ENCODE results near the gene EHMT2.

DNA sequence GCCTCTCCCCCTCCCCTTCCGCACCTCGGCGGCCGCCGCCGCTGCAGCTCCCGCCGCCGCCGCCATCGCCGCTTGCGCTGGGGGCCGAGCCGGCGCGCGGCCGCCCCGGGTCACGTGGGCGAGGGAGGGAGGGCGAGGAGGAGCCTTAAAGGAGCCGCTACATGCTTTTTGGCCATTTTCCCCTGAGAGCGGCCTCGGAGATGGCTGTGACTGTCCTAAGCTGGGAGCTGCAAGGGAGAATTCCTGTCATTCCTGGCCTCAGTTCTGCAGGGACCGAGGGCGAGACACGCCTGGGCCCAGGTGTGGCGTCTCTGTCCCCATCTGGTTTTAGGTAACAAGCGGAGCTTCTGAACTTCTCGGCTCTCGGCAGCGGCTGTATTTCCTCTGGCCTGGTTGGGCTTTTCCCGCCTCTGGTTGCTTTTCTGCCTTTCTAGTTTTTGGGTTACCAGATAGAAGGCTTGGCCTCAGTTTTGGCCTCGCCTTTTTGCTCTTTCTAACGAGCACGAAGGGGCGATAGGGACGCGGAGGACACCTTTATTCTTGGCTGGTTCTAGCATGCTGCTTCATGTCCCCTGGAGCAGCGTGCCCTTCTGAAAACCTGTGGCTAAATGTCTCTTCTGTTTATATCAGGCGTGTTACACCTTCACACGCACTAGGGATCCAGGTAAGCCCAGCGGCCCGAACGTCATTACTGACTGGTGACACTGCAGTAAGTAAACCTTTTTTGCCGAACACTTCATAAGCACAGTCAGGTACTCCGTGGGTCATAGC lies at the start of gene EHMT2:
- TF ChIP-seq, protein P1, sequence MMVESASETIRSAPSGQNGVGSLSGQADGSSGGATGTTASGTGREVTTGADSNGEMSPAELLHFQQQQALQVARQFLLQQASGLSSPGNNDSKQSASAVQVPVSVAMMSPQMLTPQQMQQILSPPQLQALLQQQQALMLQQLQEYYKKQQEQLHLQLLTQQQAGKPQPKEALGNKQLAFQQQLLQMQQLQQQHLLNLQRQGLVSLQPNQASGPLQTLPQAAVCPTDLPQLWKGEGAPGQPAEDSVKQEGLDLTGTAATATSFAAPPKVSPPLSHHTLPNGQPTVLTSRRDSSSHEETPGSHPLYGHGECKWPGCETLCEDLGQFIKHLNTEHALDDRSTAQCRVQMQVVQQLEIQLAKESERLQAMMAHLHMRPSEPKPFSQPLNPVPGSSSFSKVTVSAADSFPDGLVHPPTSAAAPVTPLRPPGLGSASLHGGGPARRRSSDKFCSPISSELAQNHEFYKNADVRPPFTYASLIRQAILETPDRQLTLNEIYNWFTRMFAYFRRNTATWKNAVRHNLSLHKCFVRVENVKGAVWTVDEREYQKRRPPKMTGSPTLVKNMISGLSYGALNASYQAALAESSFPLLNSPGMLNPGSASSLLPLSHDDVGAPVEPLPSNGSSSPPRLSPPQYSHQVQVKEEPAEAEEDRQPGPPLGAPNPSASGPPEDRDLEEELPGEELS (CRISPR knock-in tag; IDR thresholded peaks at IDR 0.05): no peak
- TF ChIP-seq GTF2I (CRISPR knock-in tag; conservative IDR thresholded peaks at IDR 0.05) (no peak), SP1 (CRISPR knock-in tag; conservative IDR thresholded peaks at IDR 0.05) (peak; percentile 72), SOX15 (CRISPR knock-in tag; IDR thresholded peaks at IDR 0.05) (no peak), ZNF121 (CRISPR knock-in tag; IDR thresholded peaks at IDR 0.05) (no peak)
- TF ChIP-seq, protein P2, sequence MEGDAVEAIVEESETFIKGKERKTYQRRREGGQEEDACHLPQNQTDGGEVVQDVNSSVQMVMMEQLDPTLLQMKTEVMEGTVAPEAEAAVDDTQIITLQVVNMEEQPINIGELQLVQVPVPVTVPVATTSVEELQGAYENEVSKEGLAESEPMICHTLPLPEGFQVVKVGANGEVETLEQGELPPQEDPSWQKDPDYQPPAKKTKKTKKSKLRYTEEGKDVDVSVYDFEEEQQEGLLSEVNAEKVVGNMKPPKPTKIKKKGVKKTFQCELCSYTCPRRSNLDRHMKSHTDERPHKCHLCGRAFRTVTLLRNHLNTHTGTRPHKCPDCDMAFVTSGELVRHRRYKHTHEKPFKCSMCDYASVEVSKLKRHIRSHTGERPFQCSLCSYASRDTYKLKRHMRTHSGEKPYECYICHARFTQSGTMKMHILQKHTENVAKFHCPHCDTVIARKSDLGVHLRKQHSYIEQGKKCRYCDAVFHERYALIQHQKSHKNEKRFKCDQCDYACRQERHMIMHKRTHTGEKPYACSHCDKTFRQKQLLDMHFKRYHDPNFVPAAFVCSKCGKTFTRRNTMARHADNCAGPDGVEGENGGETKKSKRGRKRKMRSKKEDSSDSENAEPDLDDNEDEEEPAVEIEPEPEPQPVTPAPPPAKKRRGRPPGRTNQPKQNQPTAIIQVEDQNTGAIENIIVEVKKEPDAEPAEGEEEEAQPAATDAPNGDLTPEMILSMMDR (IDR thresholded peaks at IDR 0.05): no peak
- TF ChIP-seq, protein P3, sequence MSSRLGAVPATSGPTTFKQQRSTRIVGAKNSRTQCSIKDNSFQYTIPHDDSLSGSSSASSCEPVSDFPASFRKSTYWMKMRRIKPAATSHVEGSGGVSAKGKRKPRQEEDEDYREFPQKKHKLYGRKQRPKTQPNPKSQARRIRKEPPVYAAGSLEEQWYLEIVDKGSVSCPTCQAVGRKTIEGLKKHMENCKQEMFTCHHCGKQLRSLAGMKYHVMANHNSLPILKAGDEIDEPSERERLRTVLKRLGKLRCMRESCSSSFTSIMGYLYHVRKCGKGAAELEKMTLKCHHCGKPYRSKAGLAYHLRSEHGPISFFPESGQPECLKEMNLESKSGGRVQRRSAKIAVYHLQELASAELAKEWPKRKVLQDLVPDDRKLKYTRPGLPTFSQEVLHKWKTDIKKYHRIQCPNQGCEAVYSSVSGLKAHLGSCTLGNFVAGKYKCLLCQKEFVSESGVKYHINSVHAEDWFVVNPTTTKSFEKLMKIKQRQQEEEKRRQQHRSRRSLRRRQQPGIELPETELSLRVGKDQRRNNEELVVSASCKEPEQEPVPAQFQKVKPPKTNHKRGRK (CRISPR knock-in tag; IDR thresholded peaks at IDR 0.05; ENCODE audit: borderline replicate concordance): no peak
- TF ChIP-seq, protein P4, sequence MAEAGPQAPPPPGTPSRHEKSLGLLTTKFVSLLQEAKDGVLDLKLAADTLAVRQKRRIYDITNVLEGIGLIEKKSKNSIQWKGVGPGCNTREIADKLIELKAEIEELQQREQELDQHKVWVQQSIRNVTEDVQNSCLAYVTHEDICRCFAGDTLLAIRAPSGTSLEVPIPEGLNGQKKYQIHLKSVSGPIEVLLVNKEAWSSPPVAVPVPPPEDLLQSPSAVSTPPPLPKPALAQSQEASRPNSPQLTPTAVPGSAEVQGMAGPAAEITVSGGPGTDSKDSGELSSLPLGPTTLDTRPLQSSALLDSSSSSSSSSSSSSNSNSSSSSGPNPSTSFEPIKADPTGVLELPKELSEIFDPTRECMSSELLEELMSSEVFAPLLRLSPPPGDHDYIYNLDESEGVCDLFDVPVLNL (CRISPR knock-in tag; IDR thresholded peaks at IDR 0.05; ENCODE audit: borderline replicate concordance, low read depth): no peak
- TF ChIP-seq, protein P5, sequence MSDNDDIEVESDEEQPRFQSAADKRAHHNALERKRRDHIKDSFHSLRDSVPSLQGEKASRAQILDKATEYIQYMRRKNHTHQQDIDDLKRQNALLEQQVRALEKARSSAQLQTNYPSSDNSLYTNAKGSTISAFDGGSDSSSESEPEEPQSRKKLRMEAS (CRISPR knock-in tag; IDR thresholded peaks at IDR 0.05): no peak; the same call in 1 of the 2 replicates

All from WTC11 (cell line).